Natural killer cell (primary cell): ENCODE measurements around the gene TRIM52. TPM values are rescaled to one million over a fixed set of nuclear protein-coding genes. Genes with fewer than 3 reads are reported as not detected.
"Not testable (repeated sequence)": the region's sequence is repeated elsewhere in the genome, so short reads cannot be mapped to it uniquely, and the experiment has no call there.

ENCODE experiments used
- ATAC-seq, 3 donors: fragments of 150-1000 bp in 2 of 3; fragments of 200-7000 bp in 1 of 3; cut with Tn5 transposase; 1 replicate in 1 of 3; 2 replicates in 2 of 3; pipeline ENCODE4 v1.10.0; 2021; ENCODE audit warnings: mild to moderate bottlenecking in 2 of 3, moderate library complexity in 2 of 3
- DNase-seq, 2 donors: peaks; one replicate each; pipeline versions ENCODE4 v3.0.0 to v3.0.0-alpha.2; 2013 to 2021; ENCODE audit warnings: mixed read lengths in 1 of 2
- H3K27ac ChIP-seq: one replicate; pipeline ENCODE4 v1.5.1; 2013; ENCODE audit warnings: mild to moderate bottlenecking, low read length
- H3K27me3 ChIP-seq: one replicate; pipeline ENCODE4 v1.6.1; 2013; ENCODE audit warnings: low read length; ENCODE audit not compliant: control insufficient read depth, insufficient read depth
- H3K36me3 ChIP-seq: one replicate; pipeline ENCODE4 v1.6.1; 2013; ENCODE audit warnings: low read length; ENCODE audit not compliant: control insufficient read depth, insufficient read depth
- H3K4me1 ChIP-seq: one replicate; pipeline ENCODE4 v1.6.1; 2013; ENCODE audit warnings: low read length; ENCODE audit not compliant: control insufficient read depth, insufficient read depth
- H3K4me3 ChIP-seq: one replicate; pipeline ENCODE4 v1.5.1; 2013; ENCODE audit warnings: low read length
- H3K9me3 ChIP-seq: one replicate; pipeline ENCODE4 v1.6.1; 2013; ENCODE audit warnings: low read length; ENCODE audit not compliant: control insufficient read depth, insufficient read depth
- H3K27ac Mint-ChIP-seq, 2 donors: one replicate each; pipeline ENCODE4 v1.8.0; 2022; ENCODE audit warnings: mild to moderate bottlenecking in 2 of 2, mixed read lengths in 2 of 2, moderate library complexity in 1 of 2
- H3K27me3 Mint-ChIP-seq, 2 donors: one replicate each; pipeline ENCODE4 v1.8.0; 2022; ENCODE audit warnings: low read depth in 2 of 2, mixed read lengths in 2 of 2
- H3K36me3 Mint-ChIP-seq: one replicate; pipeline ENCODE4 v1.8.0; 2022; ENCODE audit warnings: mixed read lengths
- H3K4me1 Mint-ChIP-seq, 2 donors: one replicate each; pipeline ENCODE4 v1.8.0; 2022; ENCODE audit warnings: mixed read lengths in 2 of 2
- H3K4me3 Mint-ChIP-seq: one replicate; pipeline ENCODE4 v1.8.0; 2022; ENCODE audit warnings: mild to moderate bottlenecking, moderate library complexity, mixed read lengths
- H3K9me3 Mint-ChIP-seq, 2 donors: one replicate each; pipeline ENCODE4 v1.8.0; 2022; ENCODE audit warnings: mixed read lengths in 2 of 2
- whole genome bisulfite sequencing: methylation state at CpG from one replicate; pipeline ENCODE4 v1.1.7; 2013; ENCODE audit warnings: missing lambda C conversion rate; ENCODE audit not compliant: insufficient coverage; 5-methylcytosine and 5-hydroxymethylcytosine counted together
- intact Hi-C: fragments of 100-400 bp; cut with micrococcal nuclease; formaldehyde crosslinking; loops from one replicate; pipeline ENCODE4 v1.14.2; 2022
- total RNA-seq, 4 donors: library from RNA; stranded (reverse); fragments of 120-200 nt in 1 of 4; gene quantifications; one replicate each; pipeline versions ENCODE4 v1.2.3 to v1.2.4, GENCODE V29; 2013 to 2022
- TF ChIP-seq, protein P1 (sequence below): fragments of 200-600 bp; IDR thresholded peaks from one replicate; pipeline ENCODE4 v1.8.0; 2022; ENCODE audit warnings: antibody characterized with exemption

The TRIM52 gene
- 10 to 100 TPM; 43.4 to 60.0 (median 44.4) TPM for total RNA-seq
- total RNA-seq (2013) = 52.9 TPM

DNA sequence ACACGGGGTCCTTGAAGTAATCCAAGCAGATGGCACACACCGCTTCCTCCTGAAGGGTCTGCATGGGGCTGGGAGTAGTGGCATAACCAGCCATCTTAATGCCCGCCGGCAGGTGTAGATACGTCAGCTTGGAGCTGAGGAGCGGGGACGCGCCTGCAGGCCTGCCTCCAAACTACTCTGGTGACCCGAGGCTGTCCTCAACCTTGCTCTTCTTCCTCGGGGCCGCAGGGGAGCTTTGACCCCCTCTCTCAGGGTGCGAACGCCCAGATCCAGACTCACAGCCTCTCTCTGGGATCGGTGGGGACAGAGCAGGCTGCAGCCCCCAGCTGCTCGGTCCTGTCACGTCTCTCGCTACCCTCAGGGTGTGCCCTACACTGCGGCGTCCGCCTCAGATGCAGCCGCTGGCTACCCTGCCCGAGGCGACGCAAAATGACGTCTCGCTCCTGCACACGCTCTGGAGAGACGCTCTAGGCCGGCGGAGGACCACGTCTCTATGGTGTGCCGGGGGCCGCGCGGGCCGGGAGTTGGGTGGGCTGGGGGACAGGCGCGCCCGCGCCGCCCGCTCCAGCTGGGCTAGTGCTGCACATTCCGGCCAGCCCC is at the start of gene TRIM52:
Gene TRIM52 (minus strand): TSS at position 424 of the 600 bp plus-strand sequence. CDS start 330 bp downstream, at position 94.
- Mint-ChIP-seq H3K9me3 (no peaks in the 10 kb centered on the region), H3K4me3 (peak within 1 kb of the TSS; percentile 99), H3K4me1 (peaks cover 45 to 56% of the 10 kb centered on the region in 2 donors), H3K36me3 (no peaks in the 10 kb centered on the region), H3K27me3 (no peaks in the 10 kb centered on the region), H3K27ac (peak within 1 kb of the TSS; percentile 98 to 99)
- ATAC-seq = peak; percentile 77 to 95 (median 83)
- H3K9me3 ChIP-seq = no peaks in the 10 kb centered on the region
- H3K27ac ChIP-seq = peak within 1 kb of the TSS; percentile 98
- WGBS = under 1% methylated on average over 43 of the region's 43 CpGs
- H3K4me1 ChIP-seq = peaks cover 41% of the 10 kb centered on the region
- intact Hi-C loops = loop anchor here (1.0 to 5.0 kb wide), 4 partner anchors 18 to 459 kb away; partner anchors contain the start of genes MGAT1, RACK1 and TRIM41
- DNase-seq = peak; percentile 87 to 96
- H3K36me3 ChIP-seq = peaks cover 15% of the 10 kb centered on the region
- TF ChIP-seq, protein P1, sequence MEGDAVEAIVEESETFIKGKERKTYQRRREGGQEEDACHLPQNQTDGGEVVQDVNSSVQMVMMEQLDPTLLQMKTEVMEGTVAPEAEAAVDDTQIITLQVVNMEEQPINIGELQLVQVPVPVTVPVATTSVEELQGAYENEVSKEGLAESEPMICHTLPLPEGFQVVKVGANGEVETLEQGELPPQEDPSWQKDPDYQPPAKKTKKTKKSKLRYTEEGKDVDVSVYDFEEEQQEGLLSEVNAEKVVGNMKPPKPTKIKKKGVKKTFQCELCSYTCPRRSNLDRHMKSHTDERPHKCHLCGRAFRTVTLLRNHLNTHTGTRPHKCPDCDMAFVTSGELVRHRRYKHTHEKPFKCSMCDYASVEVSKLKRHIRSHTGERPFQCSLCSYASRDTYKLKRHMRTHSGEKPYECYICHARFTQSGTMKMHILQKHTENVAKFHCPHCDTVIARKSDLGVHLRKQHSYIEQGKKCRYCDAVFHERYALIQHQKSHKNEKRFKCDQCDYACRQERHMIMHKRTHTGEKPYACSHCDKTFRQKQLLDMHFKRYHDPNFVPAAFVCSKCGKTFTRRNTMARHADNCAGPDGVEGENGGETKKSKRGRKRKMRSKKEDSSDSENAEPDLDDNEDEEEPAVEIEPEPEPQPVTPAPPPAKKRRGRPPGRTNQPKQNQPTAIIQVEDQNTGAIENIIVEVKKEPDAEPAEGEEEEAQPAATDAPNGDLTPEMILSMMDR = no peak
- H3K4me3 ChIP-seq = peak within 1 kb of the TSS; percentile 92
- no peaks in the 10 kb centered on the region for H3K27me3 ChIP-seq

DNA sequence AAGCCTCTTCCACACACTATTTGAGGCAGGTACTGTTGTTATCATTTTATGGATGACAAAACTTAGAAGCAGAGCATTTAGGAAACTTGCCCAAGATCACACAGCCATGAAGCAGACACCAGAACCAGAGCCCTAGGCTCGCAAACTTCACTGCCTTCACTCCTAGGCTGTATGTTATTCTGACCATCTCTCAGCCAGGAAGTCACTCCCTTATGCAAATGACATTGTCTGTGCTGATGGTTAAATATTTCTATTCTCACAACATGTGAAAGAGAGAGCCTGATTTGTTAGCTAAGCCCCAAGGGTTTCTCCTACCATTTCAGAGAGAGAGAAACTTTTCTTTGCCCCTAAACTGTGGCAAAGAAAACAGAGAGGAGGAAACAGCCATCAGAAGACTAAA is 26.4 kb upstream of the TRIM52 start:
- H3K27ac Mint-ChIP-seq, H3K4me1 ChIP-seq, H3K36me3 Mint-ChIP-seq, H3K27me3 ChIP-seq, H3K9me3 ChIP-seq, H3K27me3 Mint-ChIP-seq, ATAC-seq, intact Hi-C loops, H3K9me3 Mint-ChIP-seq, H3K27ac ChIP-seq, DNase-seq, H3K4me1 Mint-ChIP-seq, H3K4me3 ChIP-seq, H3K36me3 ChIP-seq, H3K4me3 Mint-ChIP-seq: not testable (repeated sequence)
- WGBS = 60% methylated on average over 1 of the region's 1 CpG

DNA sequence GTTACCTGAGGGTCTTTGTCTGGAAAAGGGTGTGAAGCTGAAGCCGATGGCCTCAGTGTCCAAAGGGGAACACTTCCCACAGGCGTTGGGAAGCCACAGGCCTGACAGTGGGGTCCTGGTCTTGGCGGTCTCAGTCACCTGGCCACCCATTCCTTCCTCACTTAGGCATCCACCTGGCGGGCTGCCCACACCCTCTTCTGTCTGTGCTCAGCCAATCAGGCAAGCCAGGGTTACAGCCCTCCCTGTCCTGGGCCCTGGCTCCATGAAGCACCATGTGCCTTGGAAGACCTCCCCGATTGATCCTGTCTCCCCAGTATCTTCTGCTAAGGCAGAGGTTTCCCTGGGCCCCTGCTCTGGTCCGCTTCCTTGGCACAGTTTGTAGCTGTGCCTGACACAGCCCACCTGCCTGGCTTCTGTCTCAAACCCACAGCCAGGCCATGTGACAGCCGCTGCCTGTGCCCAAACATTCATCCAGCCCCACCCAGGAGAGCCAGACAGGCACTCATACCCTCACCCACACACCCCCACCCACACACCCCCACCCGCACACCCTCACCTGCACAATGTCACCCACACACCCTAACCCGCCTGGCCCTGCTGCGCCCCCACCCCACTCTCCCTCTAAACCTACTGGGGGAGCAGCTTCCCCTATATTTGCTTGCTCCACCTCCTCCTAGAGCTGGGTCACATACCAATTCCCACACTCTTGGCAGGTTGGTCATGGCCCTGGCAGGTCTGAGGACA is 25.2 kb upstream of the TRIM52 start:
- ATAC-seq, H3K9me3 ChIP-seq, H3K36me3 ChIP-seq, intact Hi-C loops, H3K4me3 Mint-ChIP-seq, DNase-seq, H3K27me3 ChIP-seq, H3K4me3 ChIP-seq, H3K4me1 Mint-ChIP-seq, H3K36me3 Mint-ChIP-seq, H3K9me3 Mint-ChIP-seq, H3K27ac ChIP-seq, H3K27ac Mint-ChIP-seq, H3K27me3 Mint-ChIP-seq, H3K4me1 ChIP-seq: not testable (repeated sequence)
- 92% methylated on average over 10 of the region's 10 CpGs for WGBS

DNA sequence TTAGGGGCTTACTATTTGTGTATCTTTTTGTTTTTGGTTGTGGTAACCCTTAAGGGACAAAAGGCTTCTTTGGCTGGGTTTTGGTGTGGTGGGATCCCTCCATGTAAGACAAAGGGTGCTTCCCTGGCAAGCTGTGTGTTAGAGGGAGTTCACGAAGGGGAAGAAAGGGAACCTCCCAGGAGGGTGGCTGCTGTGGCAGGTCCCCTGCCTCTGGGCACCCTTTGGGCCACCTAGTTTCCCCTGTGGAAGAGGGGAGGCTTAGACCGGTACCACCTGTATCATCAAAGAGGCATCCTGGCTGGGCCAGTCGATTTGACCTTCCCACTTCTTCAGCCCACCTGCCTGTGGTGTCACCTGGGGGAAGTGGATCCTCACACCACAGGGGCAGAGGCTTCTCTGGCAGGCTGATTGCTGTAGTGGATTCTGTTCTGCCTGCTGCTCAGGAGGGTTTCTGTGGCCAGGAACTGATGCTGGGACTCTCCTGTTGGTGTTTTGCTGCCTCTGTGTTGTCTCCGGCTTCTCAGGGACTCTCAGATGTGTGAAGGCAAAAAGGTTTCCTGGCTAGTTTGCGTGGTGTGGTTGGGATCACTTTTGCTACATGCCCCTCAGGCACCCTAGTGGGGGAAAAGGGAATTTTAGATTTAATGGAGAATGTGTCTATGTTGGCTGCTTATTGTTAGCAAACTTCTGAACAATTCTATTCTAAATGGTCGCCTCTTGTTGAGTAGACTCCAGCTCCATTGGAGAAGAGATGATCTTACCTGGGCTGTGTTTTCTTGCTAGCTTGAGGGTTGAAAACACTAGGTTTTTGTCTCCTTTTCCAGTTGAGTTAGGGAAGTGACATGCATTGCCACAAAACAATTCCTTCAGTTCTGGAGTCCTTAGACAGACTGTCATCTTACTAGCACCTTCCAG is 23.2 kb upstream of the TRIM52 start:
- H3K9me3 Mint-ChIP-seq, intact Hi-C loops, DNase-seq, H3K4me1 ChIP-seq, H3K4me1 Mint-ChIP-seq, H3K4me3 Mint-ChIP-seq, H3K9me3 ChIP-seq, H3K4me3 ChIP-seq, ATAC-seq, H3K36me3 Mint-ChIP-seq, H3K27ac ChIP-seq, H3K27me3 ChIP-seq, H3K36me3 ChIP-seq, H3K27me3 Mint-ChIP-seq, H3K27ac Mint-ChIP-seq: not testable (repeated sequence)
- WGBS = 63% methylated on average over 3 of the region's 6 CpGs
